IMR-90 (cell line): ENCODE data around the gene SERPINI1. TPM values are rescaled to one million over a fixed set of nuclear protein-coding genes. Genes with fewer than 3 reads are reported as not detected.

Source experiments
- ATAC-seq: fragments of 200-7000 bp; cut with Tn5 transposase; 2 replicates; pipeline ENCODE4 v1.9.1; 2020; ENCODE audit warnings: low read depth, mild to moderate bottlenecking, moderate library complexity
- BruUV-seq: library from RNA; stranded (reverse); fragments of 400-500 nt; replicated peaks from 2 replicates; lab custom pipeline; 2021; lab: Mats Ljungman, UMichigan
- CTCF ChIA-PET: fragments of 300-600 bp; formaldehyde crosslinking; extraction: SDS; loops from one replicate; lab custom pipeline; 2021; ENCODE audit warnings: antibody characterized with exemption; lab: Yijun Ruan, JAX
- POLR2A ChIA-PET: fragments of 300-600 bp; sonication (Branson Sonifier 250); formaldehyde crosslinking; loops from one replicate; lab custom pipeline; 2022; ENCODE audit warnings: antibody characterized with exemption; ENCODE audit not compliant: unreplicated experiment; lab: Charles Lee
- DNase-seq: peaks from one replicate; pipeline ENCODE4 v3.0.0; 2013
- H2AFZ ChIP-seq: replicated peaks from 2 replicates; pipeline ENCODE3; 2013; ENCODE audit warnings: low read length, mild to moderate bottlenecking; ENCODE audit not compliant: poor library complexity
- H2AK5ac ChIP-seq: 2 replicates; pipeline ENCODE4 v1.6.1; 2013; ENCODE audit warnings: low read depth, low read length, inconsistent platforms
- H2AK9ac ChIP-seq: replicated peaks from 2 replicates; pipeline ENCODE3; 2013; ENCODE audit warnings: mild to moderate bottlenecking, low read depth, low read length, moderate library complexity; ENCODE audit not compliant: poor library complexity
- H2BK120ac ChIP-seq: 2 replicates; pipeline ENCODE4 v1.6.1; 2013; ENCODE audit warnings: low read depth, low read length, inconsistent platforms
- H2BK15ac ChIP-seq: 3 replicates; pipeline ENCODE4 v1.6.1; 2013; ENCODE audit warnings: low read depth, low read length, inconsistent platforms
- H2BK20ac ChIP-seq: 2 replicates; pipeline ENCODE4 v1.6.1; 2013; ENCODE audit warnings: low read depth, mild to moderate bottlenecking, inconsistent platforms, low read length, moderate library complexity
- H2BK5ac ChIP-seq: 2 replicates; pipeline ENCODE4 v1.6.1; 2013; ENCODE audit warnings: mild to moderate bottlenecking, low read depth, low read length, inconsistent platforms; ENCODE audit not compliant: poor library complexity, severe bottlenecking
- H3K14ac ChIP-seq: replicated peaks from 2 replicates; pipeline ENCODE4 v1.6.1; 2013; ENCODE audit warnings: low read depth, low read length, inconsistent platforms
- H3K18ac ChIP-seq: 2 replicates; pipeline ENCODE4 v1.6.1; 2013; ENCODE audit warnings: low read depth, low read length, control low read depth
- H3K23ac ChIP-seq: 2 replicates; pipeline ENCODE4 v1.6.1; 2013; ENCODE audit warnings: low read depth, low read length, inconsistent platforms
- H3K27ac ChIP-seq: 2 replicates; pipeline ENCODE4 v1.5.1; 2013; ENCODE audit warnings: mild to moderate bottlenecking, control low read depth, low read length; ENCODE audit not compliant: insufficient read depth
- H3K27me3 ChIP-seq: 2 replicates; pipeline ENCODE4 v1.6.1; 2013; ENCODE audit warnings: low read length; ENCODE audit not compliant: control insufficient read depth, insufficient read depth
- H3K36me3 ChIP-seq: 2 replicates; pipeline ENCODE4 v1.6.1; 2013; ENCODE audit warnings: low read length, mixed read lengths; ENCODE audit not compliant: control insufficient read depth, insufficient read depth
- H3K4ac ChIP-seq: 2 replicates; pipeline ENCODE4 v1.6.1; 2013; ENCODE audit warnings: low read depth, low read length, inconsistent platforms
- H3K4me1 ChIP-seq: 2 replicates; pipeline ENCODE4 v1.6.1; 2013; ENCODE audit warnings: low read length, mixed read lengths; ENCODE audit not compliant: control insufficient read depth, insufficient read depth
- H3K4me2 ChIP-seq: 2 replicates; pipeline ENCODE4 v1.6.1; 2013; ENCODE audit warnings: low read depth, mild to moderate bottlenecking, control low read depth, low read length, moderate library complexity
- H3K4me3 ChIP-seq: 2 replicates; pipeline ENCODE4 v1.5.1; 2013; ENCODE audit warnings: low read depth, mild to moderate bottlenecking, control low read depth, low read length, moderate library complexity; ENCODE audit not compliant: insufficient read depth
- H3K56ac ChIP-seq: 2 replicates; pipeline ENCODE4 v1.6.1; 2013; ENCODE audit warnings: low read length, inconsistent platforms; ENCODE audit not compliant: insufficient read depth; ENCODE audit errors: extremely low read depth
- H3K79me1 ChIP-seq, 2 experiments: 2 replicates each; pipeline ENCODE4 v1.6.1; 2013; ENCODE audit warnings: low read length in 2 of 2, inconsistent platforms in 1 of 2, low read depth in 1 of 2
- H3K9ac ChIP-seq: 2 replicates; pipeline ENCODE4 v1.6.1; 2013; ENCODE audit warnings: low read depth, low read length, control low read depth
- H3K9me1 ChIP-seq: 2 replicates; pipeline ENCODE4 v1.6.1; 2013; ENCODE audit warnings: low read length, inconsistent platforms; ENCODE audit not compliant: insufficient read depth
- H3K9me3 ChIP-seq: 2 replicates; pipeline ENCODE4 v1.6.1; 2013; ENCODE audit warnings: low read length; ENCODE audit not compliant: control insufficient read depth, insufficient read depth
- H4K20me1 ChIP-seq: 2 replicates; pipeline ENCODE4 v1.6.1; 2013; ENCODE audit warnings: low read length, inconsistent platforms; ENCODE audit not compliant: insufficient read depth
- H4K5ac ChIP-seq: 2 replicates; pipeline ENCODE4 v1.6.1; 2013; ENCODE audit warnings: mild to moderate bottlenecking, low read depth, low read length, control low read depth
- H4K8ac ChIP-seq, 2 experiments: 2 replicates each; pipeline ENCODE4 v1.6.1; 2013; ENCODE audit warnings: low read depth in 2 of 2, low read length in 2 of 2, control low read depth in 1 of 2, inconsistent platforms in 1 of 2
- H4K91ac ChIP-seq: 2 replicates; pipeline ENCODE4 v1.6.1; 2013; ENCODE audit warnings: low read depth, low read length, inconsistent platforms; ENCODE audit not compliant: insufficient read depth
- BHLHE40 ChIP-seq: fragments of 150-350 bp; IDR thresholded peaks from 2 replicates; pipeline ENCODE4 v1.6.1; 2016; ENCODE audit warnings: mild to moderate bottlenecking, low read depth, low read length
- CEBPB ChIP-seq: IDR thresholded peaks from 2 replicates; pipeline ENCODE4 v1.6.1; 2012; ENCODE audit warnings: low read depth, low read length, improper control_type of control experiment
- CHD1 ChIP-seq: IDR thresholded peaks from 2 replicates; pipeline ENCODE4 v1.6.1; 2012; ENCODE audit warnings: low read depth, low read length, improper control_type of control experiment
- ELK1 ChIP-seq: fragments of 150-350 bp; IDR thresholded peaks from 2 replicates; pipeline ENCODE4 v1.6.1; 2016; ENCODE audit warnings: low read depth, mild to moderate bottlenecking, low read length, moderate library complexity, borderline replicate concordance
- FOS ChIP-seq: fragments of 150-350 bp; IDR thresholded peaks from 2 replicates; pipeline ENCODE4 v1.6.1; 2016; ENCODE audit warnings: low read depth, low read length
- MAFK ChIP-seq: IDR thresholded peaks from 2 replicates; pipeline ENCODE4 v1.6.1; 2012; ENCODE audit warnings: low read depth, low read length, improper control_type of control experiment
- MAZ ChIP-seq: IDR thresholded peaks from 2 replicates; pipeline ENCODE4 v1.6.1; 2012; ENCODE audit warnings: low read depth, mild to moderate bottlenecking, low read length, improper control_type of control experiment, moderate library complexity, borderline replicate concordance
- MXI1 ChIP-seq: IDR thresholded peaks from 2 replicates; pipeline ENCODE4 v1.6.1; 2012; ENCODE audit warnings: low read depth, mild to moderate bottlenecking, low read length, moderate library complexity, borderline replicate concordance
- NFE2L2 ChIP-seq: fragments of 150-350 bp; IDR thresholded peaks from 2 replicates; pipeline ENCODE4 v1.6.1; 2016; ENCODE audit warnings: low read depth, mild to moderate bottlenecking, low read length
- POLR2A ChIP-seq: IDR thresholded peaks from 2 replicates; pipeline ENCODE4 v1.6.1; 2012; ENCODE audit warnings: mild to moderate bottlenecking, low read depth, low read length
- RAD21 ChIP-seq: IDR thresholded peaks from 2 replicates; pipeline ENCODE4 v1.6.1; 2012; ENCODE audit warnings: low read length, improper control_type of control experiment
- RCOR1 ChIP-seq: IDR thresholded peaks from 2 replicates; pipeline ENCODE4 v1.6.1; 2012; ENCODE audit warnings: mild to moderate bottlenecking, low read length, improper control_type of control experiment; ENCODE audit not compliant: insufficient replicate concordance
- RFX5 ChIP-seq: IDR thresholded peaks from 2 replicates; pipeline ENCODE4 v1.8.0; 2012; ENCODE audit warnings: low read depth, mild to moderate bottlenecking, low read length, moderate library complexity
- SMC3 ChIP-seq: fragments of 150-350 bp; IDR thresholded peaks from 2 replicates; pipeline ENCODE4 v1.6.1; 2016; ENCODE audit warnings: low read depth, mild to moderate bottlenecking, antibody characterized with exemption, low read length, moderate library complexity
- WGBS, 2 experiments: methylation state at CpG; one replicate each; pipeline versions ENCODE4 v1.1.5 to v1.1.7; 2013; ENCODE audit warnings: missing lambda C conversion rate in 2 of 2; ENCODE audit not compliant: insufficient read length in 1 of 2; ENCODE audit errors: extremely low coverage in 2 of 2; 5-methylcytosine and 5-hydroxymethylcytosine counted together
- dilution Hi-C: fragments of 300-500 bp; cut with HindIII; formaldehyde crosslinking; loops from one replicate; pipeline ENCODE4 v1.14.3; 2018; ENCODE audit warnings: low sequenced_read_pairs; ENCODE audit not compliant: unreplicated experiment
- in situ Hi-C: fragments of 300-500 bp; cut with MboI; formaldehyde crosslinking; loops from 3 replicates; pipeline ENCODE4 v1.14.3; 2019; ENCODE audit warnings: low sequenced_read_pairs, inconsistent platforms, mixed read lengths
- intact Hi-C: fragments of 100-400 bp; cut with micrococcal nuclease; formaldehyde crosslinking; loops from 2 replicates; pipeline ENCODE4 v1.10.0; 2022
- polyA plus RNA-seq, 3 experiments: library from polyadenylated mRNA; depleted of rRNA; stranded (reverse); fragments of >200 nt; gene quantifications; 2 replicates each; pipeline ENCODE4 v1.2.3, GENCODE V29; 2012; ENCODE audit warnings: low replicate concordance in 1 of 3
- total RNA-seq: library from RNA; depleted of rRNA; stranded (reverse); fragments of >200 nt; gene quantifications from 2 replicates; pipeline ENCODE4 v1.2.3, GENCODE V29; 2012
- TF ChIP-seq, protein P1 (sequence below): fragments of 150-350 bp; IDR thresholded peaks from 2 replicates; pipeline ENCODE4 v1.6.1; 2017; ENCODE audit warnings: mild to moderate bottlenecking, antibody characterized with exemption, low read length, low read depth
- TF ChIP-seq, protein P2 (sequence below): conservative IDR thresholded peaks from 2 replicates; pipeline ENCODE4 v1.5.1; 2012; ENCODE audit warnings: mild to moderate bottlenecking, low read depth, low read length, improper control_type of control experiment

SERPINI1 gene
- total and polyA plus RNA-seq, 2 of the 4 experiments (the other 2 are of a cell fraction): 0.36 to 1.3 TPM

DNA sequence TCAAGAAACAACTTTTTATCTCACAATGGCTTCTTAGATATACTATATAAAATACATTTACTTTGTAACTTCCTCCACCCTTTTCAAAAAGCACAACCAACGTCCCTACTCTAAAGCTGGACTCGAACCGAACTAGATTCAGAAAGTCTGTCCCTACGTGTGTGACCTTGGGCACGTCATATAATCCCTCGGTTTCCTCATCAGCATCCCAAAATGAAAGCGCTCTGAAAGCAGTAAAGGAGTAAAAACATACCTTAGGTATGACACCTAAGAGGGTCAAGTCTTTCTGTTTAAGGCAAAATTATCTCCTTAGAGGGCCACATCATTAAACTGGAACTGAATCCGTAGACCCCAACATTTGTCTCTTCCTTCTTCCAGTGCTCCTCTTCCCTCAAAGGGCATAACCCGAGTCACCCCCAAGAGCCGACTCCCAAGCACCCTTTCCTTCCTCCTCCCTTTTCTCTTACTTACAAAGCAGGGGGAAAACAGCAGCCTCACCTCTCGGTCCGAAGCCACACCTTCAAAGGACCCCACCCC lies 1.5 kb upstream of the SERPINI1 start:
- peak overlapping the region; percentile 31; the same call in 1 of the 2 replicates for H4K91ac ChIP-seq
- H4K8ac ChIP-seq: peak overlapping the region; percentile 66 to 90
- peak overlapping the region; percentile 79 for H3K27ac ChIP-seq
- in situ Hi-C loops: no loop called here
- peak overlapping the region; percentile 99 for H3K4me2 ChIP-seq
- H3K36me3 ChIP-seq: no peaks in the 10 kb centered on the region
- intact Hi-C loops: loop anchor here (10.0 kb wide), 1 partner anchor 311 kb away; no protein-coding TSS in a partner anchor
- BruUV-seq: no TSS peak
- H3K9me1 ChIP-seq: peaks cover 3% of the 10 kb centered on the region; the same call in 1 of the 2 replicates
- H3K4ac ChIP-seq: peak overlapping the region; percentile 89
- H2BK15ac ChIP-seq: no peak overlapping the region
- peaks cover 18% of the 10 kb centered on the region for H4K20me1 ChIP-seq
- no CpG with 5 or more reads among the region's 12 CpGs for WGBS, 2 experiments
- H3K4me3 ChIP-seq: peak overlapping the region; percentile 80
- H3K23ac ChIP-seq: peak overlapping the region; percentile 59
- H2AK5ac ChIP-seq: peak overlapping the region; percentile 75; the same call in 1 of the 2 replicates
- H3K9ac ChIP-seq: peak overlapping the region; percentile 80
- H2BK120ac ChIP-seq: no peak overlapping the region
- peak overlapping the region; percentile 43 for H4K5ac ChIP-seq
- H3K14ac ChIP-seq: peak overlapping the region; percentile 82
- peaks cover 4 to 14% of the 10 kb centered on the region in 2 experiments; a peak in 3 of 4 replicates for H3K79me1 ChIP-seq
- H2BK5ac ChIP-seq: peak overlapping the region; percentile 34
- peak overlapping the region; percentile 67 for H2AK9ac ChIP-seq
- H2AFZ ChIP-seq: peak overlapping the region; percentile 96
- H3K27me3 ChIP-seq: no peaks in the 10 kb centered on the region
- ChIA-PET CTCF (no interaction called here), POLR2A (no interaction called here)
- DNase-seq: peak; percentile 3
- H3K56ac ChIP-seq: peak overlapping the region; percentile 78
- dilution Hi-C loops: no loop called here
- 0 out of 2 replicates have a peak overlapping the region, but pooled peaks have one; percentile 0 for H3K18ac ChIP-seq
- H3K4me1 ChIP-seq: no peaks in the 10 kb centered on the region
- H3K9me3 ChIP-seq: no peaks in the 10 kb centered on the region
- no peak for ATAC-seq
- no peak overlapping the region for H2BK20ac ChIP-seq
- no peak for TF ChIP-seq FOS
- no peak for TF ChIP-seq NFE2L2
- no peak for TF ChIP-seq CEBPB
- TF ChIP-seq, protein P1, sequence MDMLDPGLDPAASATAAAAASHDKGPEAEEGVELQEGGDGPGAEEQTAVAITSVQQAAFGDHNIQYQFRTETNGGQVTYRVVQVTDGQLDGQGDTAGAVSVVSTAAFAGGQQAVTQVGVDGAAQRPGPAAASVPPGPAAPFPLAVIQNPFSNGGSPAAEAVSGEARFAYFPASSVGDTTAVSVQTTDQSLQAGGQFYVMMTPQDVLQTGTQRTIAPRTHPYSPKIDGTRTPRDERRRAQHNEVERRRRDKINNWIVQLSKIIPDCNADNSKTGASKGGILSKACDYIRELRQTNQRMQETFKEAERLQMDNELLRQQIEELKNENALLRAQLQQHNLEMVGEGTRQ: no peak
- no peak for TF ChIP-seq ELK1
- TF ChIP-seq RFX5: no peak
- TF ChIP-seq MAFK: no peak
- TF ChIP-seq RAD21: no peak
- TF ChIP-seq POLR2A: no peak; the same call in 1 of the 2 replicates
- no peak for TF ChIP-seq CHD1
- no peak for TF ChIP-seq BHLHE40
- no peak for TF ChIP-seq MXI1
- no peak for TF ChIP-seq SMC3
- no peak for TF ChIP-seq RCOR1
- TF ChIP-seq MAZ: no peak
- TF ChIP-seq, protein P2, sequence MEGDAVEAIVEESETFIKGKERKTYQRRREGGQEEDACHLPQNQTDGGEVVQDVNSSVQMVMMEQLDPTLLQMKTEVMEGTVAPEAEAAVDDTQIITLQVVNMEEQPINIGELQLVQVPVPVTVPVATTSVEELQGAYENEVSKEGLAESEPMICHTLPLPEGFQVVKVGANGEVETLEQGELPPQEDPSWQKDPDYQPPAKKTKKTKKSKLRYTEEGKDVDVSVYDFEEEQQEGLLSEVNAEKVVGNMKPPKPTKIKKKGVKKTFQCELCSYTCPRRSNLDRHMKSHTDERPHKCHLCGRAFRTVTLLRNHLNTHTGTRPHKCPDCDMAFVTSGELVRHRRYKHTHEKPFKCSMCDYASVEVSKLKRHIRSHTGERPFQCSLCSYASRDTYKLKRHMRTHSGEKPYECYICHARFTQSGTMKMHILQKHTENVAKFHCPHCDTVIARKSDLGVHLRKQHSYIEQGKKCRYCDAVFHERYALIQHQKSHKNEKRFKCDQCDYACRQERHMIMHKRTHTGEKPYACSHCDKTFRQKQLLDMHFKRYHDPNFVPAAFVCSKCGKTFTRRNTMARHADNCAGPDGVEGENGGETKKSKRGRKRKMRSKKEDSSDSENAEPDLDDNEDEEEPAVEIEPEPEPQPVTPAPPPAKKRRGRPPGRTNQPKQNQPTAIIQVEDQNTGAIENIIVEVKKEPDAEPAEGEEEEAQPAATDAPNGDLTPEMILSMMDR: no peak
